ENCODE data around the gene WNT3. TPM values are rescaled to one million over a fixed set of nuclear protein-coding genes. Genes with fewer than 3 reads are reported as not detected.

WNT3 gene
- total RNA-seq, 1 experiment from 2014 or later, result 5.5 TPM

DNA sequence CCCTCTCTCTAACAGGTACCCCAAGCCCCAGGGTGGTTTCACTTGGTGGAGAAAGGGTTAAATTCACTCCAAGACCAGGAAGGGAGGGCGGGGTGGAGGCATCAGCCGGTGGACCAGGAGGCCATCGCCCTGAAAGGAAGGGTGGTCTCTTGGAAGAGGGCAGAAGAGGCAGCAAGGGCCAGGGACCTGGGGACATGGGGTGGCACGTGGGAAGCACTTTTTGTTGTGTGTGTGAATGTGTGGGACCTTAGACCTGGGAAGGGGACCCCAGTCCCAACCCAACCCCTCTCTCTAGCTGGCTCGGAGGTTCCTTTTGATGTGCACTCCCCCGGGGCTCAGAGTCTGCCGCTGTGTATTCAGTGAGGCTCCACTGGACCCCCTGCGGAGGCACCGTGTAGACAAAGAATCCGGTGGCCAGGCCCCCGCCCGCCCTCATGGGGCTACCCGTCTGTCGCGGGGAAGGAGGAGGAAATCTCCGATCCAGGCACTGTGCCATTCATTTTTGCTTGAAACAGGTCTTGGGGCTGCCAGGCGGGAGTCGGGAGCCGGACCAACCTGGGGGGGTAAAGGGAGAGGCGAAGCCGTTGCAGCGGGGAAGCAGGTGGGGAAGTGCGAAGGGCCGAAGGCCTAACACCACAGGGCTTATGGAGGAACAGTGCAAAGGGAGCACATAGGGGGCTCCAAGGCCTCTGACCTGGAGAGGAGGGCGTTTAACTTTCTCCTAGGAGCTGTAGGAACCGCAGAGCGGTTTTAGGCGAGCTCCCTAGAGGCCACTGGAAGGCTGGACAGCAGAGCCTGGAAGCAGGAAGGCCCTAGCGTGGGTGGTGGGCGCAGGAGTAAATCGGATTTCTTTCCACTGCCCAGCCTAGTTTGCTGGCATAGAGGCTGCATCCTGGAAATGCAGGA is 3.2 kb upstream of the WNT3 start:
- H3K4me1 ChIP-seq (ENCODE audit: control insufficient read depth in 1 of 2, insufficient read depth in 2 of 2, low read length in 2 of 2), result peaks cover 0 to 5% of the 10 kb centered on the region in 2 experiments; a peak in 2 of 4 replicates
- POLR2A ChIA-PET, result no interaction called here
- DNase-seq (ENCODE audit: low read depth, low spot score) (no peak), ATAC-seq (peak; percentile 50)
- CTCF ChIA-PET, result interaction anchor here (1.3 to 1.7 kb wide), 3 partner anchors 9 to 14 kb away, joined by 6 to 9 read pairs (median 8); no protein-coding TSS in a partner anchor
- H2AFZ ChIP-seq (ENCODE audit: low read depth, low read length, poor library complexity, severe bottlenecking), result no peak overlapping the region
- H3K27me3 ChIP-seq (ENCODE audit: insufficient read depth, low read length), result no peaks in the 10 kb centered on the region
- H3K36me3 ChIP-seq (ENCODE audit: control insufficient read depth in 1 of 2, insufficient read depth in 2 of 2, low read length in 2 of 2), result no peaks in the 10 kb centered on the region
- H3K27ac ChIP-seq (ENCODE audit: low read depth, low read length), result no peak overlapping the region
- RAD21 ChIA-PET (ENCODE audit: low non-redundant PET in 1 of 2, low total read pairs in 2 of 2, uncharacterized antibody in 2 of 2, unreplicated experiment in 2 of 2), result interaction anchor here in 1 of 2 experiments (0.6 kb wide), 1 partner anchor 23 kb away, joined by 3 read pairs; no protein-coding TSS in a partner anchor
- H3K9me2 ChIP-seq (ENCODE audit: insufficient read depth), result no peaks in the 10 kb centered on the region
- no peaks in the 10 kb centered on the region for H3K9me3 ChIP-seq (ENCODE audit: control insufficient read depth in 1 of 2, insufficient read depth in 1 of 2, low read depth in 1 of 2, low read length in 2 of 2)
- intact Hi-C loops (cut with micrococcal nuclease), result no loop called here
- no peak overlapping the region for H3K9ac ChIP-seq (ENCODE audit: low read length)
- no TSS peak for BruUV-seq (replicated peaks)
- H3K4me3 ChIP-seq (replicated peaks in 1 of 2; ENCODE audit: low read depth in 1 of 2, low read length in 2 of 2), result no peak overlapping the region
- no peaks in the 10 kb centered on the region for H3K79me2 ChIP-seq (ENCODE audit: insufficient read depth, low read length)
- TF ChIP-seq, protein P1, sequence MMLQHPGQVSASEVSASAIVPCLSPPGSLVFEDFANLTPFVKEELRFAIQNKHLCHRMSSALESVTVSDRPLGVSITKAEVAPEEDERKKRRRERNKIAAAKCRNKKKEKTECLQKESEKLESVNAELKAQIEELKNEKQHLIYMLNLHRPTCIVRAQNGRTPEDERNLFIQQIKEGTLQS (IDR thresholded peaks at IDR 0.05), result no peak
- 0 out of 2 replicates have a peak, but pooled peaks have one; percentile 23 for TF ChIP-seq ZFX (IDR thresholded peaks at IDR 0.05)
- TF ChIP-seq, protein P2, sequence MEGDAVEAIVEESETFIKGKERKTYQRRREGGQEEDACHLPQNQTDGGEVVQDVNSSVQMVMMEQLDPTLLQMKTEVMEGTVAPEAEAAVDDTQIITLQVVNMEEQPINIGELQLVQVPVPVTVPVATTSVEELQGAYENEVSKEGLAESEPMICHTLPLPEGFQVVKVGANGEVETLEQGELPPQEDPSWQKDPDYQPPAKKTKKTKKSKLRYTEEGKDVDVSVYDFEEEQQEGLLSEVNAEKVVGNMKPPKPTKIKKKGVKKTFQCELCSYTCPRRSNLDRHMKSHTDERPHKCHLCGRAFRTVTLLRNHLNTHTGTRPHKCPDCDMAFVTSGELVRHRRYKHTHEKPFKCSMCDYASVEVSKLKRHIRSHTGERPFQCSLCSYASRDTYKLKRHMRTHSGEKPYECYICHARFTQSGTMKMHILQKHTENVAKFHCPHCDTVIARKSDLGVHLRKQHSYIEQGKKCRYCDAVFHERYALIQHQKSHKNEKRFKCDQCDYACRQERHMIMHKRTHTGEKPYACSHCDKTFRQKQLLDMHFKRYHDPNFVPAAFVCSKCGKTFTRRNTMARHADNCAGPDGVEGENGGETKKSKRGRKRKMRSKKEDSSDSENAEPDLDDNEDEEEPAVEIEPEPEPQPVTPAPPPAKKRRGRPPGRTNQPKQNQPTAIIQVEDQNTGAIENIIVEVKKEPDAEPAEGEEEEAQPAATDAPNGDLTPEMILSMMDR (IDR thresholded peaks at IDR 0.05 in 2 of 3, conservative IDR thresholded peaks at IDR 0.05 in 1 of 3; ENCODE audit: borderline replicate concordance in 1 of 3, insufficient read depth in 1 of 3, low read depth in 2 of 3, low read length in 2 of 3), result no peak
- no peak for TF ChIP-seq SRF (IDR thresholded peaks at IDR 0.05; ENCODE audit: low read depth)
- peak overlapping the region; percentile 72; the same call in 1 of the 2 replicates for H3K4me2 ChIP-seq (ENCODE audit: low read length)
- H4K20me1 ChIP-seq (ENCODE audit: insufficient read depth), result no peaks in the 10 kb centered on the region

All from HCT116 (cell line).